HCT116 (cell line): Measurements from ENCODE around the gene ARHGEF11. TPM values are rescaled to one million over a fixed set of nuclear protein-coding genes. Genes with fewer than 3 reads are reported as not detected.

ENCODE experiments used
- ATAC-seq: fragments of 200-7000 bp; cut with Tn5 transposase; 2 replicates; pipeline ENCODE4 v1.9.1; 2020; ENCODE audit warnings: mild to moderate bottlenecking, moderate library complexity
- BruUV-seq: library from RNA; stranded (reverse); fragments of 400-500 nt; replicated peaks from 2 replicates; lab custom pipeline; 2021; lab: Mats Ljungman, UMichigan
- CTCF ChIA-PET: fragments of 300-600 bp; sonication (Branson Sonifier 250); formaldehyde crosslinking; loops from one replicate; lab custom pipeline; 2021; ENCODE audit warnings: antibody characterized with exemption; lab: Charles Lee
- POLR2A ChIA-PET: fragments of 300-600, 350-600 bp; sonication (Branson Sonifier 250); formaldehyde crosslinking; loops from one replicate; lab custom pipeline; 2021; ENCODE audit warnings: antibody characterized with exemption; lab: Charles Lee
- RAD21 ChIA-PET, 2 experiments: fragments of 300-600 bp; sonication (Branson Sonifier 250); formaldehyde crosslinking; loops; one replicate each; lab custom pipeline; 2023; ENCODE audit warnings: low total read pairs in 2 of 2; ENCODE audit not compliant: uncharacterized antibody in 2 of 2, unreplicated experiment in 2 of 2, low non-redundant PET in 1 of 2; lab: Charles Lee
- DNase-seq: peaks from one replicate; pipeline ENCODE4 v3.0.0-alpha.2; 2010; ENCODE audit warnings: low read depth, low spot score
- H2AFZ ChIP-seq: fragments of 200-600 bp; shearing (Covaris generic), sonication (generic); 2 replicates; pipeline ENCODE4 v1.6.1; 2017; ENCODE audit warnings: low read depth, mixed run types, mixed read lengths, antibody characterized with exemption, low read length; ENCODE audit not compliant: poor library complexity, severe bottlenecking
- H3K27ac ChIP-seq: 2 replicates; pipeline ENCODE4 v1.5.1; 2012; ENCODE audit warnings: low read depth, low read length
- H3K27me3 ChIP-seq: fragments of 200-600 bp; sonication (generic); 2 replicates; pipeline ENCODE4 v1.6.1; 2016; ENCODE audit warnings: mixed run types, low read length, mixed read lengths; ENCODE audit not compliant: insufficient read depth
- H3K36me3 ChIP-seq, 2 experiments: fragments of 200-500 bp in 1 of 2; fragments of 200-600 bp in 1 of 2; sonication (Bioruptor generic) in 1 of 2; sonication (generic) in 1 of 2; 2 replicates each; pipeline versions ENCODE4 v1.5.1 to v1.6.1; 2014 to 2016; ENCODE audit warnings: low read length in 2 of 2, inconsistent platforms in 1 of 2, mixed read lengths in 1 of 2, mixed run types in 1 of 2; ENCODE audit not compliant: insufficient read depth in 2 of 2, control insufficient read depth in 1 of 2
- H3K4me1 ChIP-seq, 2 experiments: fragments of 200-600 bp in 1 of 2; sonication (generic) in 1 of 2; 2 replicates each; pipeline versions ENCODE4 v1.5.1 to v1.6.1; 2012 to 2017; ENCODE audit warnings: low read length in 2 of 2, inconsistent platforms in 1 of 2, mild to moderate bottlenecking in 1 of 2, mixed read lengths in 1 of 2, mixed run types in 1 of 2, moderate library complexity in 1 of 2; ENCODE audit not compliant: insufficient read depth in 2 of 2, control insufficient read depth in 1 of 2
- H3K4me2 ChIP-seq: fragments of 200-600 bp; sonication (generic); 2 replicates; pipeline ENCODE4 v1.6.1; 2017; ENCODE audit warnings: mixed run types, low read length, mixed read lengths
- H3K4me3 ChIP-seq, 2 experiments: fragments of 200-600 bp in 1 of 2; sonication (generic) in 1 of 2; replicated peaks in 1 of 2; 2 replicates each; pipeline ENCODE4 v1.5.1; 2011 to 2016; ENCODE audit warnings: low read length in 2 of 2, control low read depth in 1 of 2, low read depth in 1 of 2, mild to moderate bottlenecking in 1 of 2, mixed read lengths in 1 of 2, mixed run types in 1 of 2
- H3K79me2 ChIP-seq: fragments of 200-600 bp; sonication (generic); 2 replicates; pipeline ENCODE4 v1.6.1; 2017; ENCODE audit warnings: mild to moderate bottlenecking, mixed run types, low read length, moderate library complexity, mixed read lengths; ENCODE audit not compliant: insufficient read depth
- H3K9ac ChIP-seq: fragments of 200-600 bp; sonication (generic); 2 replicates; pipeline ENCODE4 v1.6.1; 2016; ENCODE audit warnings: low read length, mixed read lengths
- H3K9me2 ChIP-seq: fragments of 200-600 bp; sonication (generic), shearing (Covaris generic); 2 replicates; pipeline ENCODE4 v1.6.1; 2017; ENCODE audit warnings: mixed run types, mild to moderate bottlenecking, moderate library complexity; ENCODE audit not compliant: insufficient read depth
- H3K9me3 ChIP-seq, 2 experiments: fragments of 200-500 bp in 1 of 2; fragments of 200-600 bp in 1 of 2; sonication (Bioruptor generic) in 1 of 2; sonication (generic) in 1 of 2; 2 replicates each; pipeline ENCODE4 v1.6.1; 2014 to 2017; ENCODE audit warnings: low read length in 2 of 2, mixed read lengths in 2 of 2, inconsistent platforms in 1 of 2, low read depth in 1 of 2, mild to moderate bottlenecking in 1 of 2, mixed run types in 1 of 2, moderate library complexity in 1 of 2; ENCODE audit not compliant: control insufficient read depth in 1 of 2, insufficient read depth in 1 of 2
- H4K20me1 ChIP-seq: fragments of 200-600 bp; sonication (generic), shearing (Covaris generic); 2 replicates; pipeline ENCODE4 v1.6.1; 2017; ENCODE audit warnings: mixed run types, mild to moderate bottlenecking, moderate library complexity; ENCODE audit not compliant: insufficient read depth
- ATF3 ChIP-seq: IDR thresholded peaks from 2 replicates; pipeline ENCODE4 v1.6.1; 2012
- CBX3 ChIP-seq: IDR thresholded peaks from 2 replicates; pipeline ENCODE4 v1.6.1; 2012; ENCODE audit warnings: low read depth
- EGR1 ChIP-seq: IDR thresholded peaks from 2 replicates; pipeline ENCODE4 v1.6.1; 2012; ENCODE audit warnings: low read depth
- ELF1 ChIP-seq: IDR thresholded peaks from 2 replicates; pipeline ENCODE4 v1.6.1; 2012; ENCODE audit warnings: low read depth, borderline replicate concordance
- EZH2 ChIP-seq: fragments of 200-600 bp; sonication (generic); IDR thresholded peaks from 2 replicates; pipeline ENCODE4 v1.6.1; 2017; ENCODE audit warnings: antibody characterized with exemption, mixed run types
- EZH2phosphoT487 ChIP-seq: fragments of 200-600 bp; IDR thresholded peaks from 2 replicates; pipeline ENCODE4 v1.6.1; 2018; ENCODE audit warnings: antibody characterized with exemption, borderline replicate concordance
- FOSL1 ChIP-seq: IDR thresholded peaks from 2 replicates; pipeline ENCODE4 v1.6.1; 2012; ENCODE audit warnings: low read depth
- POLR2A ChIP-seq: IDR thresholded peaks from 2 replicates; pipeline ENCODE4 v1.7.0; 2011; ENCODE audit warnings: borderline replicate concordance; ENCODE audit not compliant: insufficient read depth, insufficient read length; ENCODE audit errors: extremely low read depth
- RAD21 ChIP-seq: IDR thresholded peaks from 2 replicates; pipeline ENCODE4 v1.6.1; 2012; ENCODE audit warnings: low read depth, mild to moderate bottlenecking
- SIN3A ChIP-seq: IDR thresholded peaks from 2 replicates; pipeline ENCODE4 v1.6.1; 2012; ENCODE audit warnings: low read depth
- SP1 ChIP-seq: IDR thresholded peaks from 2 replicates; pipeline ENCODE4 v1.6.1; 2012; ENCODE audit warnings: low read depth
- TCF7L2 ChIP-seq: IDR thresholded peaks from 2 replicates; pipeline ENCODE4 v1.7.0; 2011; ENCODE audit warnings: borderline replicate concordance, inconsistent platforms; ENCODE audit not compliant: insufficient read depth, insufficient read length; ENCODE audit errors: extremely low read depth
- YY1 ChIP-seq: IDR thresholded peaks from 2 replicates; pipeline ENCODE4 v1.6.1; 2011; ENCODE audit warnings: low read length, low read depth, moderate library complexity, mild to moderate bottlenecking; ENCODE audit not compliant: insufficient replicate concordance; ENCODE audit errors: extremely low read depth
- ZFX ChIP-seq: fragments of 450-650 bp; IDR thresholded peaks from 2 replicates; pipeline ENCODE4 v1.6.1; 2017
- ZNF274 ChIP-seq: fragments of 200-500 bp; sonication (Bioruptor generic); IDR thresholded peaks from 2 replicates; pipeline ENCODE4 v1.6.1; 2014; ENCODE audit warnings: mild to moderate bottlenecking, low read depth, low read length, inconsistent platforms
- intact Hi-C: fragments of 100-400 bp; cut with micrococcal nuclease; formaldehyde crosslinking; loops from 2 replicates; pipeline ENCODE4 v1.10.0; 2022
- total RNA-seq: library from RNA; stranded (reverse); gene quantifications from one replicate; pipeline ENCODE4 v1.2.1, GENCODE V29; 2021; ENCODE audit not compliant: unreplicated experiment
- TF ChIP-seq, protein P1 (sequence below): IDR thresholded peaks from 2 replicates; pipeline ENCODE4 v1.6.1; 2012; ENCODE audit warnings: low read depth
- TF ChIP-seq, protein P2 (sequence below): IDR thresholded peaks from 2 replicates; pipeline ENCODE4 v1.6.1; 2011; ENCODE audit warnings: mild to moderate bottlenecking, low read length, moderate library complexity; ENCODE audit not compliant: insufficient replicate concordance; ENCODE audit errors: extremely low read depth

The ARHGEF11 gene
- total RNA-seq, 1 experiment from 2014 or later, result 28.9 TPM

GRCh38 chr1:157019457-157019856, 26.1 kb downstream of the ARHGEF11 start:
- H3K27ac ChIP-seq, result no peak overlapping the region
- H3K79me2 ChIP-seq, result peaks cover 54% of the 10 kb centered on the region
- no TSS peak for BruUV-seq
- no peaks in the 10 kb centered on the region for H3K9me2 ChIP-seq
- H3K4me3 ChIP-seq, result no peak overlapping the region
- intact Hi-C loops, result no loop called here
- no peak overlapping the region for H2AFZ ChIP-seq
- no peak for ATAC-seq
- H3K36me3 ChIP-seq, result no peaks in the 10 kb centered on the region; a peak in 1 of 4 replicates
- TF ChIP-seq SP1 (no peak), ZNF274 (no peak), RAD21 (no peak), ELF1 (no peak), CBX3 (no peak), SIN3A (no peak), ATF3 (no peak), ZFX (no peak), YY1 (no peak), EZH2 (no peak), TCF7L2 (no peak), POLR2A (no peak), EZH2phosphoT487 (no peak), EGR1 (no peak), FOSL1 (no peak)
- TF ChIP-seq, protein P1, sequence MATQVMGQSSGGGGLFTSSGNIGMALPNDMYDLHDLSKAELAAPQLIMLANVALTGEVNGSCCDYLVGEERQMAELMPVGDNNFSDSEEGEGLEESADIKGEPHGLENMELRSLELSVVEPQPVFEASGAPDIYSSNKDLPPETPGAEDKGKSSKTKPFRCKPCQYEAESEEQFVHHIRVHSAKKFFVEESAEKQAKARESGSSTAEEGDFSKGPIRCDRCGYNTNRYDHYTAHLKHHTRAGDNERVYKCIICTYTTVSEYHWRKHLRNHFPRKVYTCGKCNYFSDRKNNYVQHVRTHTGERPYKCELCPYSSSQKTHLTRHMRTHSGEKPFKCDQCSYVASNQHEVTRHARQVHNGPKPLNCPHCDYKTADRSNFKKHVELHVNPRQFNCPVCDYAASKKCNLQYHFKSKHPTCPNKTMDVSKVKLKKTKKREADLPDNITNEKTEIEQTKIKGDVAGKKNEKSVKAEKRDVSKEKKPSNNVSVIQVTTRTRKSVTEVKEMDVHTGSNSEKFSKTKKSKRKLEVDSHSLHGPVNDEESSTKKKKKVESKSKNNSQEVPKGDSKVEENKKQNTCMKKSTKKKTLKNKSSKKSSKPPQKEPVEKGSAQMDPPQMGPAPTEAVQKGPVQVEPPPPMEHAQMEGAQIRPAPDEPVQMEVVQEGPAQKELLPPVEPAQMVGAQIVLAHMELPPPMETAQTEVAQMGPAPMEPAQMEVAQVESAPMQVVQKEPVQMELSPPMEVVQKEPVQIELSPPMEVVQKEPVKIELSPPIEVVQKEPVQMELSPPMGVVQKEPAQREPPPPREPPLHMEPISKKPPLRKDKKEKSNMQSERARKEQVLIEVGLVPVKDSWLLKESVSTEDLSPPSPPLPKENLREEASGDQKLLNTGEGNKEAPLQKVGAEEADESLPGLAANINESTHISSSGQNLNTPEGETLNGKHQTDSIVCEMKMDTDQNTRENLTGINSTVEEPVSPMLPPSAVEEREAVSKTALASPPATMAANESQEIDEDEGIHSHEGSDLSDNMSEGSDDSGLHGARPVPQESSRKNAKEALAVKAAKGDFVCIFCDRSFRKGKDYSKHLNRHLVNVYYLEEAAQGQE, result no peak
- TF ChIP-seq, protein P2, sequence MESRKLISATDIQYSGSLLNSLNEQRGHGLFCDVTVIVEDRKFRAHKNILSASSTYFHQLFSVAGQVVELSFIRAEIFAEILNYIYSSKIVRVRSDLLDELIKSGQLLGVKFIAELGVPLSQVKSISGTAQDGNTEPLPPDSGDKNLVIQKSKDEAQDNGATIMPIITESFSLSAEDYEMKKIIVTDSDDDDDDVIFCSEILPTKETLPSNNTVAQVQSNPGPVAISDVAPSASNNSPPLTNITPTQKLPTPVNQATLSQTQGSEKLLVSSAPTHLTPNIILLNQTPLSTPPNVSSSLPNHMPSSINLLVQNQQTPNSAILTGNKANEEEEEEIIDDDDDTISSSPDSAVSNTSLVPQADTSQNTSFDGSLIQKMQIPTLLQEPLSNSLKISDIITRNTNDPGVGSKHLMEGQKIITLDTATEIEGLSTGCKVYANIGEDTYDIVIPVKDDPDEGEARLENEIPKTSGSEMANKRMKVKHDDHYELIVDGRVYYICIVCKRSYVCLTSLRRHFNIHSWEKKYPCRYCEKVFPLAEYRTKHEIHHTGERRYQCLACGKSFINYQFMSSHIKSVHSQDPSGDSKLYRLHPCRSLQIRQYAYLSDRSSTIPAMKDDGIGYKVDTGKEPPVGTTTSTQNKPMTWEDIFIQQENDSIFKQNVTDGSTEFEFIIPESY, result no peak
- TF ChIP-seq, all 23 proteins: peak for 0
- ChIA-PET RAD21 (no interaction called here), POLR2A (no interaction called here), CTCF (no interaction called here)
- Histone ChIP-seq H3K4me1 (no peaks in the 10 kb centered on the region), H3K9me3 (peaks cover 14 to 19% of the 10 kb centered on the region in 2 experiments; a peak in 1 of 4 replicates), H3K9ac (no peak overlapping the region), H4K20me1 (no peaks in the 10 kb centered on the region), H3K27me3 (no peaks in the 10 kb centered on the region), H3K4me2 (no peak overlapping the region)
- no peak for DNase-seq
